ENCODE measurements around the gene LDAF1.

- TF ChIP-seq EZH2 (IDR thresholded peaks at IDR 0.05; ENCODE audit: insufficient read depth, poor library complexity, severe bottlenecking), result no peak
- no peak for TF ChIP-seq EZH2phosphoT487 (IDR thresholded peaks at IDR 0.05; ENCODE audit: insufficient read depth, low read depth)
These were observed 42.3 kb upstream of the LDAF1 start for GRCh38 chr16:21116148-21116693.

Data from GM23248 (cell line).